GM19455 (cell line): Measurements from ENCODE around the gene ERBB3.
"Not testable (repeated sequence)": the region's sequence is repeated elsewhere in the genome, so short reads cannot be mapped to it uniquely, and the experiment has no call there.

ENCODE experiments used
- ATAC-seq: cut with Tn5 transposase; IDR thresholded peaks from one replicate; pipeline ENCODE4 v1.9.1; 2021; ENCODE audit not compliant: unreplicated experiment

Gene ERBB3

DNA sequence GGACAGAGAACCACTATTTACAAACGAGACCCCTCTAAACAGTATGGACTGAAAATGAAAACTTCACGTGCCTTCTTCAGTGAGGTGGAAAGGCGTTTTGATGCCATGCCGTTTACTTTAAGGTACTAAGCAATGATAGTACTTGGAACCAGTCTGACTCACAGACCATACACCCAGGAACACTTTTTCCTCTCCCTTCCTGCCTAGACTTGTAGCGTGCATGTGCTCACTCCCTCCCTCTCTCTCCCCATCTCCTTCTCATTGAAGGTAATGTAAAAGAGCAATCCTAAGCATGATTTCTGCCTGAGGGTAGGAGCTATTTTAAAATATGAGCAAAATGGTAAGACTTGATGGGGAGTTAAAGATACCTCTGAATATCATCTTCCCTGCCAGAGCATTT lies 30.6 kb downstream of the ERBB3 start:
- ATAC-seq, result no peak

DNA sequence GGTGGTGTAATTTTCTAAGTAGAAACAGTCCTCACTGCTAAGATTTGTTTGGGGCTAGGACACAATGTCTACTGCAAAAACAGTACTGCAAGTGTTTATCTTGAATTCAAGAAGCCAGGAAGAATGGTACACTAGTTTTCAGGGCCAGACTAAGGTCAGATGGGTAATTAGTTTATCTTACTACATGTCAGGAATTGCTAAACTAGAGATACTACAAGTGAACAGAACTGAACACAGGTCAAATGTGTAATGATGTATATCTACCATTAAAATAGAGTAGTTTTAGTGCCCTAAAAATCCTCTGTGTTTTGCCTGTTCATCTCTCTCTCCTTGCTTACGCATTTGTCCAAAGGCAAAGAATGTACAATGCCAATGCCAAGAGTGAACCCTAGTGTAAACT lies 34.1 kb downstream of the ERBB3 start:
- no peak for ATAC-seq

DNA sequence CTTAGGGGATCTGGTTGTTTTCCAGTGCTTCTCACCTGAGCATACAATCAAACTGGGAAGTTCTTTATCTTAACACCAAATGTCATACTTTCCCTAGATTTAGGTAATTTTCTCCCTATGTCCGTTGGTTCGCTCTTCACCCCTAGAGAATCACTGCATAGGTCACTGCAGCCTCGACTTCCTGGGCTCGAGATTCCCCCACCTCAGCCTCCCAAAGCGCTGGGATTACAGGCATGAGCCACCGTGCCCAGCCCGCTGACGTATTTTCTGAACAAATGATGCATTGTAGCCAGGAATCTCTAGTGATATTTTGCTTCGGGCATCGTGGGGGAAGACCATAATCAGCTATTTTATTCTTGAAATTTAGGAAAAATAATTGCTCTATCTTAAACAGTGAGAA lies 35.4 kb downstream of the ERBB3 start:
- ATAC-seq, result no peak

DNA sequence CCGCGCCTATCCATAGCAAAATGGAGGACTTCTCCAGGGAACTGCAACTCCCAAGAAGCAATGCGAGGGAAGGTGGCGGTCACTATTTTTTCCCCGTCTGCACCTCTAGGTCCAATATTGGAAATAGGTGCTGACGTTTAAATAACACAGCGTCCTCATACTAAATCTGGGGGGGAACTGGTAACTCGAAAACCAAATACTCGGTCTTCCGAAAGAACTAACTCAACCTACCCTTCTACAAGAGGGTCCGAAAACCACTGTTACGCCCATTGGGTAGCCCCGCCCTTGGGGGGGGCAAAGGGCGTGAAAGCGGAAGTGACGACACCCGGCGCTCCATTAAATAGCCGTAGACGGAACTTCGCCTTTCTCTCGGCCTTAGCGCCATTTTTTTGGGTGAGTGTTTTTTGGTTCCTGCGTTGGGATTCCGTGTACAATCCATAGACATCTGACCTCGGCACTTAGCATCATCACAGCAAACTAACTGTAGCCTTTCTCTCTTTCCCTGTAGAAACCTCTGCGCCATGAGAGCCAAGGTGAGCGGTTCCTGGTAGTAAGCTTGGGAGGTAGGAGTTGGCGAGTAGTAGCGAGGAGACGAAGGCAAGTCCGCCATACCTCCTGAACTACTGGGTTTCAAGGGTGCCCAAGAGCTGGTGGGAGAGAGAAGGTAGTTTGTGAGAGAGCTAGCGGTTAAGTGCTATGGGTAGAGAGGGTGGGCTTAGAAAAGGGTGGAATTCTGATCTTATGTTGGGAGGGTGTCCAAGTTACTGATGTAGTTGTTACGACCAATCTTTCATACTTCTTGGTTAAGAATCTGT lies 36.5 kb downstream of the ERBB3 start, which contains the start of gene RPL41:
RPL41 (plus strand) TSS at position 367 of the 815 bp plus-strand sequence.
- no peak for ATAC-seq

DNA sequence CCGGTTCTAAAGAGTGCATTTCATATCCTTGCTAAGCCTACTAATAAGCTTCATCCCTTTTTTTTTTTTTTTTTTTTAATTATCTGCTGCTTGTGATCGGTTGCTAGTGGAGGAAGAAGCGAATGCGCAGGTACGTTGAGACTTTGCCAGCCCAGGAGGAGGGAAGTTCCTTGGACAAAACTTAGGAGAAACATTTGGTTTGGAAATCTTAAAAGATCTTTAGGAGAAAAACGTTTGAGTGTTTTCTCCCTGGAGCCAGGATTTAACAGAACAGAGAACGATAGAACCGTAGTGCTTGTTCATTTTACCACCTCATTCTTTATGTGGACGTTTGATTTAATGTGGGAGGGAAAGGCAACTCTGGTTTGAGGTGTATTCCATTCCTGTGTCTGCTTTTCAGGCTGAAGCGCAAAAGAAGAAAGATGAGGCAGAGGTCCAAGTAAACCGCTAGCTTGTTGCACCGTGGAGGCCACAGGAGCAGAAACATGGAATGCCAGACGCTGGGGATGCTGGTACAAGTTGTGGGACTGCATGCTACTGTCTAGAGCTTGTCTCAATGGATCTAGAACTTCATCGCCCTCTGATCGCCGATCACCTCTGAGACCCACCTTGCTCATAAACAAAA lies 37.2 kb downstream of the ERBB3 start:
- not testable (repeated sequence) for ATAC-seq

DNA sequence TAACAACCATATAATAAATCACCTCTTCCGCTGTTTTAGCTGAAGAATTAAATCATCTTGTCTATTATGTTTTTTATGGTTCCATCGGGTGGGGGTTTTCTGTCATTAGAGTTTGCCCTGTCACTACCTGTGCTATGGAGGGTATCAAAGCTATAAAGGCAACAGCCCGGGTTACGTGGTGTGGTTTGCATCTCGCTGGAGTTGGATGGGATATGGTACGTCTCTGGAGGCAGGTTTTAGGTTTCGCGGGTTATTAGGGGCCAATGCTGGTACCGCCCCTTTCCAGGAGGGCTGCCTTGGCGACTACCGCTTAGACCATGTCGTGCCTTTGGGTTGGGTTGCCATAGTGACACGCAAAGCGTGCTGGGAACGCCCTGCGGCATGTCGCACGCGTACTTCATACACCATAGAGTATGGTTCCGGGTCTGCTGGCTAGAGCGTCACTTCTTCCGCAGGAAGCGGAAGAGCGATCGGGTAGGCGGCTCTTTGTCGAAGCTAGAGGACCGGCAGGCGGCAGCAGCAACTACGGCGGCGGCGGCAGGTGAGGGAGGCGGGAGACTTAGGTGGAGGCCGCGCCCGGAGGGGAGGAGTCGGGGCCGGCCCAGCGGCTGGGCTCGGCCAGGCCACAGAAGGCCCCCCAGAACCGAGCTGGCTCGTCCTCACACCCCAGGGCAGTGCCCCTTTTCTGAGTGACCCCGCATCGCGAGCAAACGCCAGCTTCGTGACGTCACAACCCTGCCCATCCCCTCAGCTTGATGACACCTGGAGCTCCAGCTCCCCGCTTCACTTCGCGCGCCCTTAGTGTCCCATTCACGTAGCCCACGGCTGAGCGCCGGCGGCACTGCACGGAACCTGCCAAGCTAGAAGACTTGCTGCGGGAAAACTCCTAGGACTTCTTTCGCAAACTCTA lies 38.1 kb downstream of the ERBB3 start, which contains the start of gene ZC3H10:
ZC3H10 (plus strand) TSS at position 489 of the 910 bp plus-strand sequence. CDS start 2,297 bp downstream, outside the sequence.
- peak; percentile 83 for ATAC-seq

DNA sequence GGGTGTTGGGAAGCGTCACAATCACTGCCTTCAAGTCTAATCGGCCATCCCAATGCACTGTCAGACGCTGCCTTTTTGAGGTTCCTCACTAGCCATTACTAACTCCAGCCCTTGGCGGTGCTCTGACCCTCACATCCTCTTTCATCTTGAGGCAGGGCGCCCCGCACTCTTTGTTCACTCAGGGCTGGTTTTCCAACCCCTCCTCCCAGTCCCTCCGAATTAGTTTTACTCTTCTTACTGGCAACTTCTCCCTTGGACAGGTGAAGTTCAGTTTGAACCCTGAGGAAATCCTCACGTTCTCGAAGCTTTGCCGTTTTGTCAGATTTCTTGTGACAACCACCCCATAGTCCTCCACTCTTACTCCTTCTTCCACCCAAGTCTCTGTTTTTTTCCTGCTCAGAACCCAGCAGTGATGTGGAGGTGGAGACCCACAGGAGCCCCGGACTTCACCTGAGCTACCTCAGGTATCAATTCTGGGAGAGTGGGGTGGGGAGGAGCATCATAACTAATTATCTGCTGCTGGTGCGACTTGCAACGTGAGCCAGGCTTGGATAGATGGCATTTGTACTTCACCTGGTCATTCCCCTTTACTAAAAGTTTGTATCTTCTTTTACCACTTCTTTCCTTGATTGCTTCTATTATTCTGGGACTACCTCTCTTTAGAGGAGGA lies 38.9 kb downstream of the ERBB3 start:
- peak; percentile 8 for ATAC-seq

DNA sequence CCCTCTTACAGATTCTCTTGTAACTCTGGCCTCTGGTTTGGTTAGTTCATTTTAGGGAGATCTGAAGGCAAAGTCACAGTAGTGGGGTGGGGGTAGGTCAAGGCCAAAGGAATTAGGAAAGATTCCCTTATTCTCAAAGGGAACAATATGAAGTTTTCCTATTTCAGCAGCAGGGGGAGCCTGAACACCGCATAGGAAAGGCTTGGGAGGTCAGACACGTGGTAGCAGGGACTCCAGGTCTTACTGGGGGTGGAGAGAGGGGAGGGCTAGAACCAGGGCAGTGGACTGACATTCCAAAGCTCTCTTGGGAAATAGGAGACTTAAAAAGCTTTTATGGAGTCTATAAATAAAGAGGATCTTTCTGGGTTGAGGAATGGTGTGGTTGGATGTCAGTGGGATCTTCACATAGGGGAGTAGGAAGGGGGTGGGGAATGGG lies 39.4 kb downstream of the ERBB3 start:
- ATAC-seq, result no peak

DNA sequence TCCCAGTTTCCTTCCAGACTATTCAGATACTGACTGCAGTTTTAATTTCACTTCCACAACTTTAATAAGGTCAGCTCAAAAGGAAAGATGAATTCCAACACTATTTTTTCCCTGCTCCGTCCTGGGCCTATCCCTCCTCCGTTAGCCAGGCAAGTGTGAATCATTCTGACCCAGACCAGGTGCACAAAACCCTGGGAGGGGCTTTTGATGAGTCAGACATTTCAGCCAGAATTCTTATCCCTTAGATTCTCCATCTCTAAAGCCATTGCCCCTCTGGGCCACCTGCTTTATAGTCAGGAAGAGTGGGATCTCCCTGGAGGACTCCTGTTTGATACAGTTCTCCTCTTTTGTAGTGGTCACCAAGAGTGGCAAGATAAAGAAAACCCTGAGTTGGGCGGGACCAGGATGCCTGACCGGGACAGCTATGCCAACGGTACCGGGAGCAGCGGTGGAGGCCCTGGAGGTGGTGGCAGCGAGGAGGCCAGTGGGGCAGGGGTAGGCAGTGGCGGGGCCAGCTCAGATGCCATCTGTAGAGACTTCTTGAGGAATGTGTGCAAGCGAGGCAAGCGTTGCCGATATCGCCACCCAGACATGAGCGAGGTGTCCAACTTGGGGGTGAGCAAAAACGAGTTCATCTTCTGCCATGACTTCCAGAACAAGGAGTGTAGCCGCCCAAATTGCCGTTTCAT lies 40.3 kb downstream of the ERBB3 start:
- ATAC-seq, result no peak

DNA sequence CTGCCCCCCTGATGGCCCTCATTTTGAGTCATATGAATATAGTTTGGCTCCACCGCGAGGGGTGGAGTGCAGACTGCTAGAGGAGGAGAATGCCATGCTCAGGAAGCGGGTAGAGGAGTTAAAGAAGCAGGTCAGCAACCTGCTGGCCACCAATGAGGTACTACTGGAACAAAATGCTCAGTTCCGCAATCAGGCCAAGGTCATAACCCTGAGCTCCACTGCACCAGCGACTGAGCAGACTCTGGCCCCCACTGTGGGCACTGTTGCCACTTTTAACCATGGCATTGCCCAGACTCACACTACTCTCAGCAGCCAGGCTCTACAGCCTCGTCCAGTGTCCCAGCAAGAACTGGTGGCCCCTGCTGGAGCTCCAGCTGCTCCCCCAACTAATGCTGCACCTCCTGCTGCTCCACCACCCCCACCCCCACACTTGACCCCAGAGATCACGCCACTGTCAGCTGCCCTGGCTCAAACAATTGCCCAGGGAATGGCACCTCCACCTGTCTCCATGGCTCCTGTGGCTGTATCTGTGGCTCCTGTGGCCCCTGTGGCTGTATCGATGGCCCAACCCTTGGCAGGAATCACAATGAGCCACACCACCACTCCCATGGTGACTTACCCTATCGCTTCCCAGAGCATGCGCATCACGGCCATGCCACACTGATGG lies 41.4 kb downstream of the ERBB3 start:
- no peak for ATAC-seq

DNA sequence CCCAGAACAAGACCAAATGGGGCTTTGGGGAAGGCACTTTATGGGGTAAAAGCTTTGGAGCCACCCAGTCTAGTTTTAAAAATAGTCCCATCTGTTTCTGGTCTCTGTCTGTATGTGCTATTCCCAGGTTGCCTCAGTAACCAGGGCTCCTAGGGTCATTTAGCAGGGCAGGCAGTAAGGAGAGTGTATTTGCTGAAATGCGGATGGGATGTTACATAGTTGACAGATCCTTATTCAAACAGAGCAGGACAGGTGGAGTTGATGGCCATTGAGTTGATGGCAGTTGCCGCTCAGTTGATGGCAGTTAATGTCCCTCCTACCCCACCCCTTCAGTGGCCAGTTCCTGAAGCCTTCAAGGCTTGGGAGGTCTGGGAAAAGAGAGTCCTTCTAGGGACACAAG lies 42.7 kb downstream of the ERBB3 start:
- ATAC-seq, result no peak

DNA sequence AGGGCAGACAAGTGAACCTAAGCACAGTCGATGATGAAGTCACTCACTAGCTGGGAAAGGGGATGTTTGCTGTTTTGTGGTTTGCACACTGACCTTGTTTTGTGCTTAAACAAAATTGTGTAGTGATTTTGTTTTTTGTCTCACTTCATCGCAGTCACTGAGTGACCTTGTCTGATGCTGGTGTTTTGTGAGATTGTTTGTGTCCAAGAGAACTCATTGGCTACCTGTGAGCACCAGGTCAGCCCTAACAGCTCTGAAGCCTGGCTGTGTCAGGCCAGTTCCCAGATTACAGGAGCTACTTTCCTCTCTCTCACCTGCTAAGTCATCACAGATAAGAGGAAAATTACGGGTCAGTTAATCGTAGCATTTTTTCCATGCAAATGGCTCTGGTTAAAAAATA lies 44.2 kb downstream of the ERBB3 start:
- ATAC-seq, result no peak

DNA sequence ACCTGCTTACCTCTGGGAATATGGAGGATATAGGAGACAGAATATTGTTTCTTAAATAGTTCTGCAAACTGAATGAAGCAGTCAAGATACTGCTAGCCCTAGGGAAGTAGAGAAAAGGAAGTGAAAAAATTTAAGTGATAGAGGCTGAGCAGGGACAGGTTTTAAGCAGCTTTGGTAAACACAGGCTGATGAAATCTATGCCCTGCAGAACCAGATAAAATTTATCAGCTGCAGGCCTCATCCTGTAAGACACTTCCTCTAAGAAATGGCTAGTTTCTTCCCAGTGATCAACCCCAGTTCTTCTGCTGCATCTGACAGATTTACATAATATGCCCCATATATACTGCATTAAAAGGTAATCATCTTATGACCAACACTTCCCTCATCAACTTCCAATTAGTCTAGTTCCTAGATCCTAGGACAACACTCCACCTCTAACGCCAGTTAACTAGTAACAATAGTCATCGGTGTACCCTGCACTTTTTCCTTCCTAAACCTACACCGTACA lies 46.8 kb downstream of the ERBB3 start:
- ATAC-seq, result no peak

DNA sequence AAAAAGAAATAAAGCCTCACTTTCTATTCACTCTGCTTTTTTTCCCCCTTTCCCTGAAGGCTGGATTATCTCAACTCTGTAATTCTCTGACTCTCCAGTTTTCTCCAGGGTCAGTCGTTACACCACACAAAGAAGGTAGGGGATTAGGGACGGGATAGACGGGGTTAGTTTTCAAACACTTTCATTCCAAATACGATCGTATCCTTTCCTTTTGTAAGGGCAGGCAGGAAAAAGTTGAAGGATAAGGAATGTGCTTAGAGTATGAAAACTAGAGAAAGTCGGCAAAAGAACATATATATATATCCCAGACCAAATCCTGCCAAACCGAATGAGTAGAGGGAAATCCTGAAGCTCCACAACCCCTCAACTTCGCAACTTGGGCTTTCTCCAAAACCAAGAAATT lies 47.5 kb downstream of the ERBB3 start:
- no peak for ATAC-seq

DNA sequence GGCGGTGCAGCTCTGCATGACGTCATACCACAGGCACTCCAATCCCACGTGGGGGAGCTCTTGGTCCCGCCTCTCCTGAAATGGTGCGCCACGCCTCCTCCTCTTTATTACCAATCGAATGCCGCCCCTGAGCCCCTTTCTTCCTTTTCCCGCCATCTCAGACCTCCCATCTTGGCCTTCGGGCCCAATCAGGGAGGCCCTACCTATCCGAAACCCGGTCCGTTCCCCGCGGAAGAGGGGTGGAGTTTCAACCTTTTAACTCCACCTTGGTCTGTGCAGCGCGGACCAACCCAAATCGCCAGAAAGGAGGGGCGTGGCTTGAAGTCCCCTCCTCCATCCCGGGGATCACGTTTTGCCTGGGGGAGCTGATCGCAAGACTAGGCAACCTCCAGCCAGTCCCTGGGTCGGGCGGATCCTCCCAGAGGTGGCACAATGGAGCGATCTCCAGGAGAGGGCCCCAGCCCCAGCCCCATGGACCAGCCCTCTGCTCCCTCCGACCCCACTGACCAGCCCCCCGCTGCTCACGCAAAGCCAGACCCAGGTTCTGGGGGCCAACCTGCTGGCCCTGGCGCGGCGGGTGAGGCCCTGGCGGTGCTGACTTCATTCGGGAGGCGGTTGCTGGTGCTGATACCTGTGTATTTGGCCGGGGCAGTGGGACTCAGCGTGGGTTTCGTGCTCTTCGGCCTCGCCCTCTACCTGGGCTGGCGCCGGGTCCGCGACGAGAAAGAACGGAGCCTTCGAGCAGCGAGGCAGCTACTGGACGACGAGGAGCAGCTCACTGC lies 48.1 kb downstream of the ERBB3 start, which contains the start of gene ESYT1:
ESYT1 (plus strand) TSS at position 380 of the 782 bp plus-strand sequence; CDS start at position 433, 53 bp downstream.
- ATAC-seq, result peak; percentile 84

DNA sequence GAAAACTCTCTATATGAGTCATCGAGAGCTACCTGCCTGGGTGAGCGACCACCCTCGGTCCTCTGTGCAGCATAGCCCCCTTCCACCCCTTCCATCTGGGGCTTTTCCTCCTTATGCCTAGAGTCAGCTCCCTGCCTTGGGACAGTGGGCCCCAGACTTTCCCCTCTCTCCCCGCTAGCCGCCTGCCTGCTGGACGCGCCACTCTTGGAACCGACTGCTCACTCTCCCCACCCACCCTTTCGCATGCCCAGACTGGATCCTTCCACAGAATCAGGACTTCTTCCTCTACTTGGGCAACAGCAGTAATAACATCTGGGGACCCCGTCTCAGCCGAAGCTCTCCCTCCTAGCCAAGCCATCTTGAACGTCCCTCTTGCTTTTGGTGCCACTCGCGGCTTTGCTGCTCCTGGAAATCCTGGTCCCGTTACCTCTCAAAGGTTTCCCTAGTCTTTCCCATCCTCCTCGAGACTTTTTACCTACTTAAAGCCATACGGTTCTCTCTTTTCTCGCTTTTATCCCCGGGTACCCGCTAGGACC lies 48.8 kb downstream of the ERBB3 start:
- ATAC-seq, result no peak

DNA sequence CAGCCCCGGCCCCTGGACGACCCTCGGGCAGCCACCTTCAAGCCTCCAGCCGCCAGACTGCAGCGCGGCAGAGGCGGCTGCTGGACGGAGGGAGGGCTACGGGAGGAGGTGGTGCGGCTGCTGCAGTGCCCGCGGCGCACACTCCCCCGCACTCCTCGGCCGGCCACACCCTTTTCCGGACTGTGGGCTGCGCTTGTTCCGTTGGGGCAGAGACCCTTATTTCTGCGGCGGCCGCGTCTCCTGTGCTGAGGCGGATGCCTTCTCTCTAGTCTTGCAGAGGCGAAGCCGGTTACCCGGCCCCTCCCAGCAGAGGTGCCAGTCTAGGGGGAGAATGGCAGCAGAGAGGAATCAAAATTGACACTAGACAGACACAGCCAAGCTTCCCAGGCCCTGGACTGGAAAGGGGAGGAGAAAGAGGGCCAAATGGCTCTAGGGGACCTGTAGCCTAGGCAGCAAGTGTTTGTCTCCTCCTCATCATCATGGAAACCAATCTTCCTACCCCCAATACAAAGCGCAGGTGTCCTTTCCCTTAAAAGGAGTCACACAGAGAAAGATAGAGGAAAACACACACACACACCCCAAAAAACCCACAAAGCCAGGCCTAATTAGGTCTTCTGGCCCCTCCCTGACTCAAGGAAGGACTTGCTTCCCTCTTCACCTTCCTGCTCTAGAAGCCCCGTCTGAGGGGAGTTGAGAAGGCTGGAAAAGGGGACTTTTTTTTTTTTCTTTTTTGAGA lies 49.4 kb downstream of the ERBB3 start:
- peak; percentile 39 for ATAC-seq
